GM21717 (cell line): Measurements from ENCODE around the gene PHACTR1.
A peak's percentile ranks its signal among the peaks of the same experiment; 100 is the strongest.
"Not testable (repeated sequence)": the region's sequence is repeated elsewhere in the genome, so short reads cannot be mapped to it uniquely, and the experiment has no call there.

Experiments
- ATAC-seq: cut with Tn5 transposase; IDR thresholded peaks from one replicate; pipeline ENCODE4 v1.9.1; 2021; ENCODE audit warnings: mild to moderate bottlenecking, moderate library complexity; ENCODE audit not compliant: unreplicated experiment

PHACTR1 gene

GRCh38 chr6:13216236-13217014, 499.9 kb downstream of the PHACTR1 start:
- ATAC-seq = no peak

GRCh38 chr6:13217206-13217905, 500.8 kb downstream of the PHACTR1 start:
- ATAC-seq = no peak

GRCh38 chr6:13220266-13220665, 503.7 kb downstream of the PHACTR1 start:
- ATAC-seq = no peak

- ATAC-seq = no peak
Measured at GRCh38 chr6:13222048-13222447, 505.5 kb downstream of the PHACTR1 start.

- no peak for ATAC-seq
Measured at GRCh38 chr6:13226071-13226470, 509.5 kb downstream of the PHACTR1 start.

- no peak for ATAC-seq
Measured at GRCh38 chr6:13228264-13229204, 512.0 kb downstream of the PHACTR1 start.

- peak; percentile 76 for ATAC-seq
Measured at GRCh38 chr6:13229205-13230085, 512.9 kb downstream of the PHACTR1 start.

GRCh38 chr6:13233106-13233505, 516.5 kb downstream of the PHACTR1 start:
- ATAC-seq = no peak

- ATAC-seq = no peak
Measured at GRCh38 chr6:13234130-13234529, 517.6 kb downstream of the PHACTR1 start.

- no peak for ATAC-seq
Measured at GRCh38 chr6:13235339-13235738, 518.8 kb downstream of the PHACTR1 start.

- no peak for ATAC-seq
Measured at GRCh38 chr6:13237318-13237717, 520.8 kb downstream of the PHACTR1 start.

- ATAC-seq = no peak
Measured at GRCh38 chr6:13238017-13238416, 521.5 kb downstream of the PHACTR1 start.

- no peak for ATAC-seq
Measured at GRCh38 chr6:13238640-13239216, 522.2 kb downstream of the PHACTR1 start.

- ATAC-seq = no peak
Measured at GRCh38 chr6:13239530-13240455, 523.2 kb downstream of the PHACTR1 start.

- ATAC-seq = no peak
Measured at GRCh38 chr6:13241364-13241763, 524.8 kb downstream of the PHACTR1 start.

- ATAC-seq = no peak
Measured at GRCh38 chr6:13242178-13242577, 525.6 kb downstream of the PHACTR1 start.

- ATAC-seq = no peak
Measured at GRCh38 chr6:13242590-13242989, 526.0 kb downstream of the PHACTR1 start.

- ATAC-seq = no peak
Measured at GRCh38 chr6:13243033-13243432, 526.5 kb downstream of the PHACTR1 start.

GRCh38 chr6:13243745-13244144, 527.2 kb downstream of the PHACTR1 start:
- not testable (repeated sequence) for ATAC-seq
